Activated CD8-positive, alpha-beta memory T cell treated with anti-CD3 and anti-CD28 coated beads for 48 hours (primary cell): ENCODE results near the gene C4BPB.

ENCODE experiments used
- DNase-seq, 3 experiments: peaks; one replicate each; pipeline ENCODE4 v3.0.0-alpha.2; 2020; ENCODE audit warnings: low read depth in 2 of 3, low spot score in 2 of 3

The C4BPB gene

DNA sequence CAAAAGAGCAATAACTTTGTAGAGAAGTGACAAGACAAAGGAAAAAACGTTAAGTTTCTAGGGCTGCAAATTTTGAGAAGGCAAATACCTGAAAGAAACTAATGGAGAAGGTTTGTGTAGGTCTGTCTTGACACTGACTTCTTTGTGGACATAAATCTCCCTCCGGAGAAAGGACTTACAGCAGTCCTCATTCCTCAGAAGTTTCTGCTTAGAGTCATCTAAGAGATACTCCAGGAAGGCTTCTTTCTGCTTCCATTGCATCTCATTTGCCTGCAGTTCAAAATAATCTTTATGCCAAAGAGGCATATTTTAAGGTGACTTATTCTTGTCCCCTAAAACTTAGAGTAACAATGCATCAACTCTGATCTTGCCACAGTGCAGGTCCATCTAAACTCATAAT, 4.4 kb upstream of the C4BPB start:
- DNase-seq: no peak

DNA sequence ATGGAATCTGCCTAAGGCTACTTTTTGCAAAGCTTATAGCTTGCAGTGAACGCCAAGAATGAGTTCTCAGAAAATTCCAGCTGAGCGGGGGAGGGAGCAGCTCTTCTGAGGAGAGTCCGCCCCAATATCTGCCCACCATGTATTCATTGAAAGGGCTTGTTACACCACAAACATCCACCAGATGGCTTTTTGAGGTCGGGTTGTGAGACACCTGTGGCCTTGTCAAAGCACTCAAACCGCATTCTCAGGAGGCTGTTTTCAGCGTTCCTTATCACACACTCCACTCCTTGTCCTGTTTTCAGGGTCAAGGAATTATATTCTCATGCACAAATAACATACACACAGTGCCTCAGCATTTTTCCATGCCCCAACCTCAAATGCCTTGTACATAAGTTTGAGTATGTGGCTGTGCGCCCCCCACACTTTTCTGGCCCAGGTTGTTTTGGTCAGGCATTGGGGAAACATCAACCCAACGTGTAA, 3.9 kb upstream of the C4BPB start:
- no peak for DNase-seq

DNA sequence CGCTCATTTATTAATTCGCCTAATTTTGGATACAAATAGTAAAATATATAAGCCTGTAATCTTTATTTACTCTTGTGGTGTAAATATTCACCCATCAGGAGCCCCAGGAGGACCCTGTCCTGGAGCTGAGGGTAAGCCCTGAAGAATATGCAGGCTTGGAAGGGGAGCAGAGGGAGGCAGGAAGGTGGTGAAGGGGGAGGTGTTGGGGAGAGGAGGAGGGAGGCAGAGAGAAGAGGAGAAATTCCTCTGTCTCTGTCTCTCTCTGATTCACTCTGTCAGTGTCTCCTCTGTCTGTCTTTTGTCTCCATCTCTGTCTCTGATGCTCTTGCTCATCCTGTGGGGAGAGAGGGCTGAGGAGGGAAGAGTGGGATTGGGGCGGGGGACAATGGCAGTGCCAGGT, 2.8 kb upstream of the C4BPB start:
- no peak for DNase-seq

DNA sequence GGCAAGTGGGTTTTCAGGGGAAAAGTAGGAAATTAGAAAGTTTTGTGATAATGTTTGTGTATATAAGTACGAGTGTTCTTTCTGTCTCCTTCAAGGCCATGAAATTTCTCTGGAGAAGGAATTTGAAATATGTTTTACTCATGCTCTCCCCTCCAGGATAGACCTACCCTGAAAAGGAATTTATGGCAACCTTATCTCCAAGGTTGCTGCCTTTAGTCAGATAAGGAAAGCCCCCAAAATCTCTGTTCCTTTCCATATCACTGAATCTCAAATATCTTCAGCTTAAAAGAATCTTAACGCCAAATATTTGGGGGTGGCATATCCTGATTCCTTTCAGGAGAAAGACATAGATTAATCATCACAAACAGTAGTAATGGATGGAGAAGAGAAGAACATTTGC, 499 bp upstream of the C4BPB start:
- DNase-seq: no peak

DNA sequence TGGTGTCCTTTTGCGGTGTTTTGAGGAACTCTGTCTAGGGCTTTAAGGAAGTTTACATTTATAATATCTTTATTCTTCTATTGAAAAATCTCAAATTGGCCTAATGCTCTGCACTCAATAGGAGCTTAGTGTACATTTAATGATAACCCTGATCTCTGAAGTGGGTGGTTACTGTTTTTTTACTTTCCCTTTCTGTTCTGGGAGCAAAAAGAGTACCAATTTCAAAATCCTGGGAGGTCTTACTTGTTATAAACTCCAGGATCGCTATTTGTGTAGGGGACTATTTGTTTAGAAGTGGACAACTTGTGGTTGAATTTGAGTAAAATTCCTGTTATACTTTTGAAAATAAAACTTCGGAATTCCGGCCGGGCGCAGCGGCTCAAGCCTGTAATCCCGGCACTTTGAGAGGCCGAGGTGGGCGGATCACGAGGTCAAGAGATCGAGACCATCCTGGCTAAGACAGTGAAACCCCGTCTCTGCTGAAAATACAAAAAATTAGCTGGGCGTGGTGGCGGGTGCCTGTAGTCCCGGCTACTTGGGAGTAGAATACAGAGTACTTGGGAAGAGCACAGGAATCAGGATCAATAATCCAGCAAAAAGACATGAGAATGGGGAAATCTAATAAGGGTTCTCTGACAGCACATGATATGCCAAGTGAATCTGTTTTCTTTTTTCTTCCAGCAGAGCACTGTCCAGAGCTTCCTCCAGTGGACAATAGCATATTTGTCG, 1.1 kb downstream of the C4BPB start:
- no peak for DNase-seq

DNA sequence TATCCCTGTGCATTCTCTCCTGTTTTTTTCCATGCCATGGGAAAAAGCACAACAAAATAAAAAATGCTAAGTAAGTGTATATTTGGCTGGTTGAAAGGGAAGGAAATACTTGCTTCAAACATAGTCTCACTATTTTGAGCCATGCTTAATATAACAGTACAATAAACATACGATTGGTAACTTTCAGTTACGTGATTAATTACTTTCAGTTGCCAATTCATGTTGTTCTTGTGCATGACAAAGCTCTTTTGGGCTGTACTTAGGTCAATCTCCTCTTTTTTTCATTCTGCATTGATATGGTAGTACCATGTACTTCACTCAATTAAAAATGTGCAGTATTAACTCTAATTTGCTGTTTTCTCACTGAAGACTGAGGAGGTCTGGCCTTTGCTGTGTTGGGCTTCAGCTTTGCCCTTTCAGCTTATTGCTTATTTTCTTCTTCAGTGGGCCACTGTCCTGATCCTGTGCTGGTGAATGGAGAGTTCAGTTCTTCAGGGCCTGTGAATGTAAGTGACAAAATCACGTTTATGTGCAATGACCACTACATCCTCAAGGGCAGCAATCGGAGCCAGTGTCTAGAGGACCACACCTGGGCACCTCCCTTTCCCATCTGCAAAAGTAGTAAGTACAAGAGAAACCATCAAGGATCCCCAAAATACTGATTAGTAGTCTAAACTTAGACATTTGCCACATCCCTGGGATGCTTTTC, 2.7 kb downstream of the C4BPB start:
- no peak for DNase-seq

DNA sequence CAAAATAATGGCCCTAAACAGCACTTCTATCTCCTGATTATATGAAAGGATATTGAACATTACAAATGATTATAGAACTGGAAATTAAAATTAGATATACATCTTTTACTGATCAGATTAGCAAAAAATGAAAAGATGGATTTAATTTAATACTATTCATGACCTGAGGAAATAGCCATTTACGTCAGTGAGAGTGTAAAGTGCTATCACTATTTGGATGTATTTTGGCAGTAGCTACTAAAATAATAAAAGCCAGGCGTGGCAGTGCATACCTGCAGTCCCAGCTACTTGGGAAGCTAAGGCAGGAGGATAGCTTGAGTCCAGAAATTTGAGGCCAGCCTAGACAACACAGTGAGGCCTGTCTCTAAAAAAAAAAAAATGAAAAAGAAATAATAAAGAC, 5.3 kb downstream of the C4BPB start:
- no peak for DNase-seq

DNA sequence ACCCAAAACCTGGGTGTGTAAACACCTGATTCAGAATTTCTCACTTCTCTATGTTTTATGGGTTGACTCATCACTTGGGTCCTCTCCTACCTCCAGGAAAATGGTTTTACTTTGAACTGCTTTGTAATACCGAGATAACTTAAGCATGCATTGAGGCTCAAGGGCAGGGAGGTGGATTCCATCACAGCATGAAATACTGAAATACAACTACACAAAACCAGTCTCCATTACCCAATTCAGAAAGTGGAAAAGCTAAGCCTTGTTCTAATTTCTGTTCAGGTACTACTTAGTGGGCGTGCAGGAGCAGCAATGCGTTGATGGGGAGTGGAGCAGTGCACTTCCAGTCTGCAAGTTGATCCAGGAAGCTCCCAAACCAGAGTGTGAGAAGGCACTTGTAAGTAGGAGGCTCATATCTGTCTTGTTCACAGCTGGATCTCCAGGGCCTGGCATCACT, 9.2 kb downstream of the C4BPB start:
- peak in 1 of 3 experiments; percentile 12 for DNase-seq

DNA sequence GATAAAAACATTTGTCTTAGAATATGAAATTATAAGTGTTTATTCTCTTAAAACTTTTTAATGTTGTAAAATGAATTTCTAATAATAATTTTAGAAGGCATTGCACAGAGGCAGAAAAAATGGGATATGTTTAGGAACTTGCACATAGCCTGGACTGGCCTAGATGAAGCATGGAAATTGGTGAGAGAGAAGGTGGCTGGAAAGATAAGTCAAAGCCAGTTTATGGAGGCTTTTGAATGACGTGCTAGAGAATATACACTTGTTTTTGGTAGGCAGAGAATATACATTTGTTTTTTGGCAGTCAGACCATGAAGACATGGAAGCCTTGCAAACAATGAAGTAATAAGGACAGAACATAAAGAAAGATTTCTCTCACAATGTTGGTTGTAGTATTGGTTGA, 13.1 kb downstream of the C4BPB start:
- no peak for DNase-seq

DNA sequence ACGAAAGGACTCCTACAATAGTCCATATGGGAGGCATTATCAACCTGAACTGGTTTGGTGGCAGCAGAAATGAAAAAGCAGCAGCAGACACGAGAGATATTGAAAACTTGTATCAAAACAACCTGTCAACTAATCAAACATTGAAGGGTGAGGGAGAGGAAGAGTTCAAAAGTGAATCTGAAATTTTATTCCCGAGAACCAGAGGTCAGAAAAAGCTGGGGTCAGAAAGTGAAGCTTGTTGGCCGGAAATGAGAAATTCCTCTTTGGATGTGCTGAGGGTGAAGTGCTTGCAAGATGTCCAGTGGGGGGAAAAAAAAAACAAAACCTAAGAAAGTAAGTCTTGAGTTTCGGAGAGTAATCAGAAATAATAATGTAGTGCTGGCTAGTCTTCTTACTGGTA, 13.5 kb downstream of the C4BPB start:
- DNase-seq: no peak

DNA sequence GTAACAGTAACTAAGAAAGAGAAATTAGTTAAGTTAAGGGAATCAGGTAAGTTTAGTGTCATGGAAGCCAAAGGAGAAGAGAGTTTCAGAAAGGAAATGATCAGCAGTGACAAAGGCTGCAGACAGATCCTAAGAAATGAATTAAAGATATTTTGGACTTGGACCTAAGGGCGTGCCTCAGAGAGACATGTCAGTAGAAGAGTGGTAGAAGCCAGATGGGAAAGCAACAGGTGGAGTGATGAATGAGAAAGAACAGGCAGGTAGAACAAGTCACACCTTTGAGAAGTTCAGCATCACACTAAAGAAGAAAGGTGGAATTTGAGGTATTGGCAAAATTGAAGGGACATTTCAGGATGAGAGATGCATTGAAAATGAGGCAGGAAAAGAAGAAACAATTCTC, 14.0 kb downstream of the C4BPB start:
- no peak for DNase-seq

DNA sequence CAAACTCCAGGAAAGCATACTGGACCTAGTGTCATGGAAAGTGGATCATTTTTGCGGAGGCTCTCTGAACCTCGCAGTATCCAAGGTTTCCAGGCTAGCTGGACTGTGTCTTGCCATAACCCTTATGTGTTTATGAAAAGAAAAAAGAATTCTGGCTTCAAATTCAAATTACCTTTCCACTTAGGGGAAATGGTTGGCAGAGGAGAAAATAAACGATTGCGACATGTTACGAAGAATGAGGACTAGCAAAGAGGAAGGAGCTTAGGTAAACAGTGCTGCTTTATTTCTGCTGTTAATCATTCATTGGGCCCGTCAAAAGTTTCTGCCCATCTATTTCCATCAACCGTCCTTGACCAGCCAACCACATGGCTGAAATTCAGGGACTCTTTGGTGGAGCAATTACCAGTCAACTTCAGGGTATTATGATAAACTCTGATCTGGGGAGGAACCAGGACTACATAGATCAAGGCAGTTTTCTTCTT, 15.3 kb downstream of the C4BPB start, which contains the start of gene C4BPA:
Gene C4BPA, plus strand, starts transcription at position 342 of the 482 bp plus-strand sequence. CDS start 8,793 bp downstream, outside the sequence.
- DNase-seq: no peak

DNA sequence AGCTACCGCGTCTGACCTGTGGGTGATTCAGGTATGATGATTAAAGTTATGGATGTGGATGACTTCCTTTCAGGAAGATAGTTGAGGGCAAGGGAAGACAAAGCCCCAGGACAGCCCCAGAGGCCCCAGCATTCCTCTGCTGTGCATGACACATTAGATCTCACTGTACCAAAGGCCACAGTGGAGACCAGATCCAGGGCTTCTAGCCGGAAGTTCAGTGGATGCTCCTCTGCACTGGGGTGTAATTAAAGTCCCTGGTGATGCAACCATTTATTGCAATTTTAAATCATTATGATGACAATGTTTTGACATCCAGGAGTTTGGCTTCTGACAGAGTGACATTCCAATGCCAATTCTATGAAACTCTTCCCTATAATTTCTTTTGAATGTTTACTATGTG, 20.3 kb downstream of the C4BPB start:
- DNase-seq: no peak

DNA sequence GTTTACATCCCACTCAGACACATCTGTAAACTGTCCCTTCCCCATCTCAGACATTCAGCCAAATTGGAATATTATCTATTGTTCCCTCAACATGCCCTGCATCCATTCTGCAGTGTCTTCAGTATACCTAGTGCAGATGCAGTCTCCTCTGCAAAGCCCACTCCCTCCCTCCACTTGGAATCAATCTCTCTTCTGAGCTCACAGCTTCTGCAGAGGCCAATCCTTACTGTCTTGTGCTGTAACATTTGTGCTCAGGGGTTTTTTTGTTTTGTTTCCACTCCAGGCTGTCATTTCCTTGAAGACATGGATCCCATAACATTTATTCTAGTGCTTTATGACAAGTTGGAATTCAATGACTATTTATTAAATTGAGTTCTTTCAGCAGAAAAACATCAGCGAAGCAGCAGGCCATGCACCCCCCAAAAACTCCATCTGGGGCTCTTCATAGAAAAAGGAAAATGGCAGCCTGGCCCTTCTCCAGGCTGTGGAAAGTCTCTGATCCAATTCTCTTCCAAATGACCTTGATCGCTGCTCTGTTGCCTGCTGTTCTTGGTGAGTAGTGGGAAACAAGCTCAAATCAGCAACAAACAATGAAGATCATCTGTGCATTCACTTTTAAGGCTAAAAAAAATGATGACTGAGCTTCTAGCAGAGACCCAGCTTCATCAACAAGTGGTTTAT, 24.1 kb downstream of the C4BPB start:
- no peak for DNase-seq

DNA sequence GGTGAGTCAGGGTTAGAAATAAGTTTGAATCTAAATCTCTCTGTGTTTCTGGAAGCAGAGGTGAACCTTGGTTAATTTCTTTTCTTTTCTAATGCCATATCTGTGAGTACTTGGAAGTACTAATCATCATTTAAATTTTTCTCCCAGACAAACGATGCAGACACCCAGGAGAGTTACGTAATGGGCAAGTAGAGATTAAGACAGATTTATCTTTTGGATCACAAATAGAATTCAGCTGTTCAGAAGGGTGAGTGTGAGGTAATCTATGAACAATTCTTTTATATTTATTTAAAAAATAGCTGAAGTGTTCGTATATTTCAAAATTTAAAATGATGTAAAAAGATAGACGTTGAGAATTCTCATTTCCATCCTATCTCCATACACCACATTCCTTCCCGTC, 26.6 kb downstream of the C4BPB start:
- no peak for DNase-seq

DNA sequence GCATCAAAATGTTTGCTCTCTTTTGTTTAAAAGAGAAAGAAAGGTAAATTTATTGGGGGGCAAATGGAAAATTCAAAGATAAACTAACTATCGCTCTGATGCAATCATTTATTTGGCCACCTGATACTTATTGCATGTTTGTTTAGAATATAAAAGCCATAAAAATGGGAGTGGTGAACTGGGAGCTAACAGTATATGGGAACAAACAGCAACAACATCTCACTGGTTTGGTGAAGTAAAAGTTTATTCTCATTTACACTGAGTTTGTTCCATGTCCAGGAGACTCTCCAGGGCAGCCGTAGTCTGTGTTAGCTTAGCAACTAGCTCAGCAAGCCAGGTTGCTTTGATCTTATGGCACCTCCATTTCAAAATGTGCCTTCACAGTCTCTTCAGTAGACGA, 35.7 kb downstream of the C4BPB start:
- no peak for DNase-seq

DNA sequence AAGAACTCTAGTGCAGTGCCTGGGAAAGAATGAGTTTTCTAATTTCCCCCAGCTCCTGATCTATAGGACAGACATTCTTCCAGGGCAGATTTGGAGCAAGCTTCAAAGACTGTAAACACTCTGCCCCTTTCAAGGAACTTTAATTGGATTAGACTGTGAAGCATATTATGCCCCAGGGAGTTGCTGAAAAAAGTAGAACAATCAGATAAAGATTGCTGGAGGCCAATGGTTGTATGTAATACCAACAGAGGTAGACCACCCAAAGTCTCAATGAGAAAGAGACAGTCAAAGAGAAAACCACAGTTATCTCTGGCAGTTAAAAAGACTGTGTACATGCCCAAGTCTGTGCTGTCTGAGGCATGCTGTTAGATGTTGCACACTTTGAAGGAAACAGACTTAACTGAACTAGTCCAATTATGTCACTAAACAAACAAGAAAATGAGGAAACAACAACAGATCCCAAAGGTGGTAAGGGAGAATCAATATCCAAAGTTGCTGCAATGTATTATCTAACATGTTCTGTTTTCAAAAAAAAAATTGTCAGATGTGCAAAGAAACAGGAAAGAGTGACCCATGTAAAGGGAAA, 39.8 kb downstream of the C4BPB start:
- no peak for DNase-seq

DNA sequence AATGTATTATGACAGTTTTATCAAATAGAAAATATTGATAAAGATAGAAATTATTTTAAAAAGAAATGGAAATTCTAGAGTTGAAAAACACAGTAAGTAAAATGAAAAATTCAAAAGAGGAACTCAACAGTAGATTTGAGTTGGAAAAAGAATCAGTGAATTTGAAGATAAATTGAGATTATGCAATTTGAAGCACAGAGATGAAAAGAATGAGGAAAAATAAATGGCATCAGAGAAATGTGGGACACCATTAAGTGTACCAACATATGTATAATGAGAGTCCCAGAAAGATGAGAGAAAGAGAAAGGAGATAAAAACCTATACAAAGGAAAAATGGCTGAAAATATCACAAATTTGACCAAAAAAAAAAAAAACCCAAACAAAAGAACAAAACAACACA, 40.4 kb downstream of the C4BPB start:
- no peak for DNase-seq

DNA sequence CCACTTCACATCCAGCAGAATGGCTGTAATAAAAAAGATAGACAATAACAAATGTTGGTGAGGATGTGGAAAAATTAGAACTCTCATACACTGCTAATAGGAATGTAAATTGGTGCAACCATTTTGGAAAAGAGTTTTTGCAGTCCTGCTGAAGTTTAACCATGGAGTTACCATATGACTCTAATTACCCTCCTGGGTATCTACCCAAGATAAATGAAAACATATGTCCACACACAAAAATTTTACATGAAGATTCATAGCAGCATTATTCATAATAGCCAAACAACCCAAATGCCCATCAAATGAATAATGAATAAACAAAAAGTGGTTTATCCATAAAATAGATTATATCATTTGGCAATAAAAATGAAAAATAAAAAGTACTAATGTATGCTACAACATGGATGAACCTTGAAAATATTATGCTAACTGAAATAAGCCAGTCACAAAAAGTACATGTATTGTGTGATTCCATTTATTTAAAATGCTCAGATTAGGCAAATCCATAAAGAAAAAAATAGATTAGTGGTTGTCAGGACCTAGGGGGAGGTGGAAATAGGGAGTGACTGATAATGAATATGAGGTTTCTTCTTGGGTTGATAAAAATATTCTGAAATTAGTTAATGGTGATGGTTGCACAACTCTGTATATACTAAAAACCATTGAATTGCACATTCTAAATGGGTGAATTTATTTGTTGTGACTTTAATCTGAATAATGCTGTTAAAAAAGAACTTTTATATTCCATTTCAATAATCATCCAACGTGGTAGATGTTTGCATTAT, 41.8 kb downstream of the C4BPB start:
- no peak for DNase-seq

DNA sequence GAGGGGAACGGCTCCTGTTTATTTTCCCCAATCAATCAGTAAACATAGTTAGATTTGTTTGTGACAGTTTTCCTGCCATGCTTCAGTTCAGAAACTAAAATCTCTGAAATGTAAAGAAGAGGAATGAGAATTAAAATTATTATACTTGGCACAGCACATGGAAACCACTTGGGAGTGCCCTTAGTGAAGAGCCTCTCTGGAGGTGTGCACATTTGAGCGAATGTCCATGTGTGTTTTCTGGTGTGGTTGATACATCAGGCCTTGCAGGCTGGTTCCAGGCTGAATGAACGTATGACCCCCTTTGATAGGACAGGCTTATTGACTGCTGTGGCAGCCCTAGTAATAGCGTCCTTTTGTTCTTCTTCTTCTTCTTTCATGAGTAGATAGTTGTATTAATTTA, 42.5 kb downstream of the C4BPB start:
- no peak for DNase-seq

DNA sequence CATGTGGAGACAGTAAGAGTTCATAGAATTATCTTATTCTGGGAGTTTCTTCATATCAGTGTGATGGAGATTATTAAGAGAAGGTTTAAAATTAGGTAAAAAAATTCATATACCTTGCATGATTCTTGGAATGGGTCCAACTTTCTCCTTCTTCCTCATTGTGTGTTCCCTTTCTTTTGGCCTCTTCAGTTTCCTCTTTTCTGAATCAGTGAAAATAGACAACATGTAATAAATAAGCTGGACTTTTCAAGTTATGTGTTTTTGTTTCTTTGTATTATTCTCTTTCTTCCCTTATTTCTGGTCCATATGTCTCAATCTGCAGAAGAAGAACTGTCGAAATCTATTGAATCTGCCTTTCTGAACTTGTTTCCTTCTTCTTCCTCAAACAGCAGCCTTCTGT, 45.9 kb downstream of the C4BPB start:
- no peak for DNase-seq
